Measurements from ENCODE around the gene DLG2. TPM values are rescaled to one million over a fixed set of nuclear protein-coding genes. Genes with fewer than 3 reads are reported as not detected.

Gene DLG2
- total RNA-seq, 4 donors from 2014 or later: 37.9 to 71.5 (median 44.9) TPM

DNA sequence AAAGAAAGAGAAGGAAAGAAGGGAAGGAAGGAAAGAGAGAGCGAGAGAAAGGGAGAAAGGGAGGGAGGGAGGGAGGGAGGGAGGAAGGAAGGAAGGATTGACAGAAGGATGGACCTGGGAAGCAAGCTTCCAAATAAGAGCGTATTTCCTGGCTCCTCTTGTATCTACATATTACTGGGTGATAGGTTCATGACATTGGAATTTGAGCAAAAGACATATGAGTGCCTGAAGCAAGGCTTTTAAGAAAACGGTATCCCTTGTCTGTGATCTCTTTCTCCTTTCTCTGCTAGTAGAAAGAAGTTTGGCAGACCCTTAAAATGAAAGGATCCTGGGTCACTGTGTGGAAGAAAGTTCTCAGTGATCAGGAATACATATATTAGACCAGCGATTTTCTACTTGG, 1408.8 kb downstream of the DLG2 start:
- TF ChIP-seq CTCF (IDR thresholded peaks at IDR 0.05) (no peak), POLR2A (IDR thresholded peaks at IDR 0.05) (no peak), POLR2AphosphoS5 (IDR thresholded peaks at IDR 0.05) (no peak), EP300 (IDR thresholded peaks at IDR 0.05) (no peak)
- Histone ChIP-seq H3K27ac (no peak overlapping the region), H3K36me3 (no peaks in the 10 kb centered on the region), H3K9me3 (no peaks in the 10 kb centered on the region), H3K27me3 (no peaks in the 10 kb centered on the region), H3K4me1 (no peaks in the 10 kb centered on the region), H3K4me3 (no peak overlapping the region)
- DNase-seq (ENCODE audit: low spot score in 2 of 2): no peak
- WGBS: 40% methylated on average over 4 of the region's 4 CpGs

GRCh38 chr11:84215672-84216071, 1411.5 kb downstream of the DLG2 start:
- H3K27ac ChIP-seq: no peak overlapping the region
- DNase-seq (ENCODE audit: low spot score in 2 of 2): no peak
- TF ChIP-seq POLR2AphosphoS5 (IDR thresholded peaks at IDR 0.05): no peak
- no peak for TF ChIP-seq EP300 (IDR thresholded peaks at IDR 0.05)
- TF ChIP-seq POLR2A (IDR thresholded peaks at IDR 0.05): no peak
- TF ChIP-seq CTCF (IDR thresholded peaks at IDR 0.05): no peak
- no peaks in the 10 kb centered on the region for H3K27me3 ChIP-seq
- no peaks in the 10 kb centered on the region for H3K36me3 ChIP-seq
- no peak overlapping the region for H3K4me3 ChIP-seq
- WGBS: 29% methylated on average over 1 of the region's 1 CpG
- no peaks in the 10 kb centered on the region for H3K9me3 ChIP-seq
- H3K4me1 ChIP-seq: no peaks in the 10 kb centered on the region

GRCh38 chr11:84214557-84214956, 1412.6 kb downstream of the DLG2 start:
- TF ChIP-seq EP300 (IDR thresholded peaks at IDR 0.05) (no peak), POLR2A (IDR thresholded peaks at IDR 0.05) (no peak), POLR2AphosphoS5 (IDR thresholded peaks at IDR 0.05) (no peak), CTCF (IDR thresholded peaks at IDR 0.05) (no peak)
- 98% methylated on average over 1 of the region's 1 CpG for whole genome bisulfite sequencing

GRCh38 chr11:84212468-84213390, 1414.4 kb downstream of the DLG2 start:
- H3K9me3 ChIP-seq: no peaks in the 10 kb centered on the region
- no peaks in the 10 kb centered on the region for H3K27me3 ChIP-seq
- no peak for DNase-seq (ENCODE audit: low spot score in 2 of 2)
- H3K4me1 ChIP-seq: no peaks in the 10 kb centered on the region
- WGBS: 92% methylated on average over 20 of the region's 20 CpGs
- H3K27ac ChIP-seq: no peak overlapping the region
- TF ChIP-seq CTCF (IDR thresholded peaks at IDR 0.05) (no peak), POLR2AphosphoS5 (IDR thresholded peaks at IDR 0.05) (no peak), POLR2A (IDR thresholded peaks at IDR 0.05) (no peak)
- H3K4me3 ChIP-seq: no peak overlapping the region
- no peaks in the 10 kb centered on the region for H3K36me3 ChIP-seq

More at GRCh38 chr11:84214557-84214956, 1412.6 kb downstream of the DLG2 start:
- no peaks in the 10 kb centered on the region for H3K36me3 ChIP-seq
- no peaks in the 10 kb centered on the region for H3K27me3 ChIP-seq
- no peaks in the 10 kb centered on the region for H3K9me3 ChIP-seq
- no peaks in the 10 kb centered on the region for H3K4me1 ChIP-seq
- DNase-seq (ENCODE audit: low spot score in 2 of 2): no peak
- H3K4me3 ChIP-seq: no peak overlapping the region
- no peak overlapping the region for H3K27ac ChIP-seq

DNA sequence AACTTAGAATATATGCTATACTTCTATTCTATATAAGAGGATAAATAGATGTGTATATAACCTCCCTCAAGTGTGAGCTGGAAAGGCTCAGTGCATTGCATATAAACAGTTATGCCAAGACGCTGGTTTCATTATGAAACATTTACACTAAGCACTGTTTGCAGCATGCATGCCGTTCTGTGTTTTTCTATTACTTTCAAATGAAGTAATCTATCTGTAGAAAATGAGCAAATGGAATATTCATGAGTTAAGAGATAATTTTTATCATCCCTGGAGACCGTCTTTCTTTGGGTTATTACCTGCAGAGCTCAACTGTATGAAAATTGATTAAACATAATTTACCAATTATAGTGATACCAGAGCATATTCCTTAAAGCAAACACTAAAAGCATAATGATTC, 1415.2 kb downstream of the DLG2 start:
- Histone ChIP-seq H3K9me3 (no peaks in the 10 kb centered on the region), H3K36me3 (no peaks in the 10 kb centered on the region), H3K4me3 (no peak overlapping the region), H3K27me3 (no peaks in the 10 kb centered on the region), H3K27ac (no peak overlapping the region), H3K4me1 (no peaks in the 10 kb centered on the region)
- 83% methylated on average over 3 of the region's 3 CpGs for WGBS
- DNase-seq (ENCODE audit: low spot score in 2 of 2): no peak
- TF ChIP-seq POLR2A (IDR thresholded peaks at IDR 0.05): no peak
- TF ChIP-seq CTCF (IDR thresholded peaks at IDR 0.05): no peak
- TF ChIP-seq EP300 (IDR thresholded peaks at IDR 0.05): no peak
- TF ChIP-seq POLR2AphosphoS5 (IDR thresholded peaks at IDR 0.05): no peak

Data from suprapubic skin (tissue), 4 donors.